H1 (cell line): ENCODE results near the gene TGFB1I1. TPM values are rescaled to one million over a fixed set of nuclear protein-coding genes. Genes with fewer than 3 reads are reported as not detected.

Source experiments
- CTCF ChIA-PET: fragments of 300-600 bp; sonication (Branson Sonifier 250); formaldehyde crosslinking; loops from one replicate; lab custom pipeline; 2021; ENCODE audit not compliant: partially characterized antibody; lab: Charles Lee
- POLR2A ChIA-PET: fragments of 300-600 bp; sonication (Branson Sonifier 250); formaldehyde crosslinking; loops from one replicate; lab custom pipeline; 2021; ENCODE audit warnings: inconsistent platforms; ENCODE audit not compliant: partially characterized antibody; lab: Charles Lee
- DNase-seq, 2 experiments: peaks; one replicate each; pipeline versions ENCODE4 v3.0.0 to v3.0.0-alpha.2; 2010 to 2022; ENCODE audit warnings: low spot score in 2 of 2, low read depth in 1 of 2, mixed read lengths in 1 of 2
- FAIRE-seq: peaks from 2 replicates; lab custom pipeline; 2011; peaks lifted over from hg19 to GRCh38; lab: Jason Lieb, UNC
- H2AFZ ChIP-seq: 2 replicates; pipeline ENCODE4 v1.8.1; 2012; ENCODE audit warnings: low read length, inconsistent platforms
- H2AK5ac ChIP-seq: 2 replicates; pipeline ENCODE4 v1.6.1; 2013; ENCODE audit warnings: low read depth, low read length
- H2BK120ac ChIP-seq: replicated peaks from 2 replicates; pipeline ENCODE3; 2013; ENCODE audit warnings: low read depth, low read length, inconsistent platforms
- H2BK12ac ChIP-seq: 2 replicates; pipeline ENCODE4 v1.6.1; 2013; ENCODE audit warnings: low read depth, low read length
- H2BK15ac ChIP-seq: 2 replicates; pipeline ENCODE4 v1.6.1; 2013; ENCODE audit warnings: low read length
- H2BK20ac ChIP-seq: 2 replicates; pipeline ENCODE4 v1.6.1; 2013; ENCODE audit warnings: low read length
- H2BK5ac ChIP-seq: 2 replicates; pipeline ENCODE4 v1.6.1; 2013; ENCODE audit warnings: low read depth, low read length
- H3K14ac ChIP-seq: 2 replicates; pipeline ENCODE4 v1.6.1; 2013; ENCODE audit warnings: inconsistent platforms; ENCODE audit not compliant: insufficient read length
- H3K18ac ChIP-seq: 2 replicates; pipeline ENCODE4 v1.6.1; 2013; ENCODE audit warnings: low read length; ENCODE audit errors: extremely low read depth
- H3K23ac ChIP-seq: 2 replicates; pipeline ENCODE4 v1.6.1; 2013; ENCODE audit warnings: inconsistent platforms; ENCODE audit not compliant: insufficient read length
- H3K23me2 ChIP-seq: 2 replicates; pipeline ENCODE4 v1.6.1; 2013; ENCODE audit warnings: low read depth, low read length
- H3K27ac ChIP-seq: 2 replicates; pipeline ENCODE4 v1.6.1; 2011; ENCODE audit warnings: low read depth, low read length, inconsistent platforms
- H3K27me3 ChIP-seq, 4 experiments: replicated peaks in 1 of 4; 1 replicate in 1 of 4; 2 replicates in 3 of 4; pipeline versions ENCODE4 v1.6.1 to v1.8.1; 2011 to 2013; ENCODE audit warnings: low read length in 3 of 4, mild to moderate bottlenecking in 3 of 4, inconsistent platforms in 2 of 4, mixed read lengths in 2 of 4, moderate library complexity in 1 of 4; ENCODE audit not compliant: control insufficient read depth in 3 of 4, insufficient read depth in 3 of 4; ENCODE audit errors: extremely low read depth in 1 of 4
- H3K36me3 ChIP-seq, 4 experiments: 2 replicates each; pipeline versions ENCODE4 v1.6.1 to v1.8.1; 2011 to 2013; ENCODE audit warnings: mild to moderate bottlenecking in 4 of 4, low read length in 3 of 4, moderate library complexity in 2 of 4, control low read depth in 1 of 4, inconsistent platforms in 1 of 4; ENCODE audit not compliant: insufficient read depth in 4 of 4, control insufficient read depth in 2 of 4
- H3K4ac ChIP-seq: replicated peaks from 2 replicates; pipeline ENCODE3; 2013; ENCODE audit warnings: low read length, low read depth, mixed read lengths, inconsistent platforms; ENCODE audit not compliant: insufficient read length
- H3K4me1 ChIP-seq, 4 experiments: replicated peaks in 1 of 4; 1 replicate in 1 of 4; 2 replicates in 3 of 4; pipeline versions ENCODE4 v1.6.1 to v1.8.1; 2011 to 2013; ENCODE audit warnings: low read length in 3 of 4, inconsistent platforms in 2 of 4, mixed read lengths in 1 of 4; ENCODE audit not compliant: insufficient read depth in 4 of 4, control insufficient read depth in 3 of 4
- H3K4me2 ChIP-seq, 2 experiments: 2 replicates each; pipeline versions ENCODE4 v1.6.1 to v1.8.1; 2011 to 2013; ENCODE audit warnings: low read depth in 2 of 2, low read length in 2 of 2, control low read depth in 1 of 2, inconsistent platforms in 1 of 2, mild to moderate bottlenecking in 1 of 2; ENCODE audit not compliant: insufficient read depth in 1 of 2
- H3K4me3 ChIP-seq, 4 experiments: fragments of 200-600, 300-600 bp in 1 of 4; sonication (generic), shearing (Covaris generic), sonication (Bioruptor Twin) in 1 of 4; 2 replicates each; pipeline versions ENCODE4 v1.5.1 to v1.8.1; 2011 to 2016; ENCODE audit warnings: low read length in 4 of 4, low read depth in 3 of 4, control low read depth in 2 of 4, inconsistent platforms in 2 of 4, mild to moderate bottlenecking in 2 of 4, mixed read lengths in 1 of 4, moderate library complexity in 1 of 4; ENCODE audit not compliant: insufficient read depth in 2 of 4; ENCODE audit errors: extremely low read depth in 1 of 4
- H3K56ac ChIP-seq: replicated peaks from 2 replicates; pipeline ENCODE3; 2013; ENCODE audit warnings: low read depth, mild to moderate bottlenecking, mixed read lengths, low read length, inconsistent platforms; ENCODE audit not compliant: insufficient read length
- H3K79me1 ChIP-seq: 2 replicates; pipeline ENCODE4 v1.6.1; 2013; ENCODE audit warnings: low read depth, low read length, control low read depth
- H3K79me2 ChIP-seq, 2 experiments: 2 replicates each; pipeline versions ENCODE4 v1.6.1 to v1.8.1; 2012 to 2013; ENCODE audit warnings: low read length in 2 of 2, mild to moderate bottlenecking in 2 of 2, inconsistent platforms in 1 of 2; ENCODE audit not compliant: insufficient read depth in 2 of 2, control insufficient read depth in 1 of 2
- H3K9ac ChIP-seq, 4 experiments: replicated peaks in 1 of 4; 1 replicate in 1 of 4; 2 replicates in 3 of 4; pipeline versions ENCODE4 v1.6.1 to v1.8.1; 2011 to 2013; ENCODE audit warnings: low read depth in 3 of 4, low read length in 3 of 4, control low read depth in 2 of 4, mild to moderate bottlenecking in 2 of 4, moderate library complexity in 2 of 4, inconsistent platforms in 1 of 4; ENCODE audit errors: extremely low read depth in 1 of 4
- H3K9me3 ChIP-seq, 2 experiments: 2 replicates each; pipeline versions ENCODE4 v1.6.1 to v1.8.1; 2012 to 2013; ENCODE audit warnings: mild to moderate bottlenecking in 2 of 2, moderate library complexity in 2 of 2, control low read depth in 1 of 2, inconsistent platforms in 1 of 2, low read depth in 1 of 2, low read length in 1 of 2, mixed read lengths in 1 of 2; ENCODE audit not compliant: insufficient read depth in 2 of 2
- H4K20me1 ChIP-seq, 2 experiments: replicated peaks in 1 of 2; 2 replicates each; pipeline versions ENCODE3 to v1.8.1; 2011 to 2013; ENCODE audit warnings: inconsistent platforms in 2 of 2, low read length in 2 of 2, mild to moderate bottlenecking in 1 of 2; ENCODE audit not compliant: insufficient read depth in 2 of 2, control insufficient read depth in 1 of 2
- H4K5ac ChIP-seq: 2 replicates; pipeline ENCODE4 v1.6.1; 2013; ENCODE audit warnings: low read length, low read depth, mixed read lengths, inconsistent platforms; ENCODE audit not compliant: insufficient read length
- H4K8ac ChIP-seq: 2 replicates; pipeline ENCODE4 v1.8.0; 2013; ENCODE audit warnings: mild to moderate bottlenecking, moderate library complexity, low read length, inconsistent platforms; ENCODE audit not compliant: insufficient read depth; ENCODE audit errors: extremely low read depth
- H4K91ac ChIP-seq: replicated peaks from 2 replicates; pipeline ENCODE3; 2013; ENCODE audit warnings: low read length, mixed read lengths, inconsistent platforms; ENCODE audit not compliant: insufficient read length
- ASH2L ChIP-seq: fragments of 200-600, 300-600 bp; sonication (generic); IDR thresholded peaks from one replicate; pipeline ENCODE4 v1.7.1; 2017; ENCODE audit warnings: low read length
- JUND ChIP-seq: IDR thresholded peaks from 2 replicates; pipeline ENCODE4 v1.6.1; 2011; ENCODE audit warnings: mild to moderate bottlenecking, improper control_type of control experiment, low read length
- NRF1 ChIP-seq: IDR thresholded peaks from 2 replicates; pipeline ENCODE4 v1.6.1; 2011; ENCODE audit warnings: mild to moderate bottlenecking, low read depth, low read length, improper control_type of control experiment
- RAD21 ChIP-seq, 2 experiments: IDR thresholded peaks in 1 of 2; conservative IDR thresholded peaks in 1 of 2; 2 replicates each; pipeline ENCODE4 v1.6.1; 2011; ENCODE audit warnings: low read depth in 2 of 2, low read length in 2 of 2, improper control_type of control experiment in 1 of 2, inconsistent platforms in 1 of 2, mild to moderate bottlenecking in 1 of 2, moderate library complexity in 1 of 2
- SUZ12 ChIP-seq: fragments of 200-600 bp; sonication (generic); IDR thresholded peaks from 2 replicates; pipeline ENCODE4 v1.6.1; 2012; ENCODE audit warnings: mild to moderate bottlenecking, inconsistent platforms, low read length, moderate library complexity, mixed read lengths
- WGBS, 2 experiments: shearing (Covaris generic) in 1 of 2; methylation state at CpG; one replicate each; pipeline versions ENCODE4 v1.1.6 to v1.1.7; 2013 to 2015; ENCODE audit warnings: low lambda C conversion rate in 2 of 2, mixed read lengths in 2 of 2, inconsistent platforms in 1 of 2, low coverage in 1 of 2, missing lambda C conversion rate in 1 of 2; ENCODE audit not compliant: insufficient replicate concordance in 2 of 2, insufficient coverage in 1 of 2, insufficient read length in 1 of 2; ENCODE audit errors: extremely low coverage in 1 of 2, missing lambda C conversion rate in 1 of 2; 5-methylcytosine and 5-hydroxymethylcytosine counted together
- polyA plus RNA-seq, 7 experiments: library from polyadenylated mRNA; depleted of rRNA in 3 of 7; stranded (reverse) in 5 of 7; unstranded in 2 of 7; fragments of >200 nt in 5 of 7; fragments of 200-250 nt in 2 of 7; gene quantifications; 1 replicate in 5 of 7; 2 replicates in 1 of 7; 4 replicates in 1 of 7; pipeline versions ENCODE4 v1.2.1 to v1.2.3, GENCODE V29; 2011 to 2013; ENCODE audit warnings: missing spikeins in 2 of 7, mixed read lengths in 2 of 7
- total RNA-seq: library from RNA; stranded (reverse); fragmentation: NEBNext Ultra II Directional; extraction: Animal tissue kit (Norgen Biotek cat#: 25700); gene quantifications from 2 replicates; pipeline ENCODE4 v1.2.1, GENCODE V29; 2021

TGFB1I1 gene
- total and polyA plus RNA-seq, 2 of the 8 experiments (the other 6 are each of a cell fraction or from before 2014, with no cell fraction given), result 5.6 to 5.8 TPM

- H4K20me1 ChIP-seq, result peaks cover 0 to 3% of the 10 kb centered on the region in 2 experiments
- H3K9me3 ChIP-seq, result no peaks in the 10 kb centered on the region
- no peak overlapping the region for H3K23ac ChIP-seq
- H3K79me1 ChIP-seq, result no peaks in the 10 kb centered on the region
- no peak overlapping the region for H3K4me2 ChIP-seq
- H2BK120ac ChIP-seq, result no peak overlapping the region
- H2BK12ac ChIP-seq, result no peak overlapping the region
- 87% methylated on average over 9 of the region's 9 CpGs; no CpG with 5 or more reads in 1 of the 2 experiments for WGBS, 2 experiments
- ChIA-PET POLR2A (interaction anchor here (1.0 to 6.0 kb wide), 5 partner anchors 8 to 240 kb away, joined by 3 to 40 read pairs (median 5); partner anchors contain the start of gene ARMC5), CTCF (interaction anchor here (1.0 to 1.4 kb wide), 3 partner anchors 12 to 233 kb away, joined by 3 to 5 read pairs (median 3); a partner anchor contains a TSS)
- H3K14ac ChIP-seq, result no peak overlapping the region
- no peaks in the 10 kb centered on the region for H3K36me3 ChIP-seq
- peaks cover 2 to 38% (median 22%) of the 10 kb centered on the region in 4 experiments for H3K27me3 ChIP-seq
- no peak overlapping the region for H2BK20ac ChIP-seq
- H4K5ac ChIP-seq, result no peak overlapping the region
- H3K9ac ChIP-seq, result no peak overlapping the region
- no peak overlapping the region for H3K27ac ChIP-seq
- no peak for FAIRE-seq
- H2AK5ac ChIP-seq, result no peak overlapping the region
- H3K4ac ChIP-seq, result no peak overlapping the region
- H2AFZ ChIP-seq, result no peak overlapping the region
- H2BK5ac ChIP-seq, result no peak overlapping the region
- H3K23me2 ChIP-seq, result peaks cover 14% of the 10 kb centered on the region; the same call in 1 of the 2 replicates
- no peak overlapping the region for H4K8ac ChIP-seq
- no peaks in the 10 kb centered on the region for H3K79me2 ChIP-seq
- H2BK15ac ChIP-seq, result no peak overlapping the region
- H3K4me1 ChIP-seq, result peaks cover 0 to 7% (median 3%) of the 10 kb centered on the region in 4 experiments; a peak in 4 of 7 replicates
- H3K4me3 ChIP-seq, result no peak overlapping the region
- no peak overlapping the region for H4K91ac ChIP-seq
- DNase-seq, result no peak
- no peak overlapping the region for H3K18ac ChIP-seq
- no peak overlapping the region for H3K56ac ChIP-seq
- TF ChIP-seq RAD21 (IDR thresholded peaks at IDR 0.05 in 1 of 2, conservative IDR thresholded peaks at IDR 0.05 in 1 of 2; ENCODE audit: low read depth in 2 of 2, low read length in 2 of 2) (no peak), SUZ12 (no peak), ASH2L (no peak), NRF1 (no peak), JUND (no peak)
Measured at GRCh38 chr16:31479751-31480150, 7.8 kb downstream of the TGFB1I1 start.
